Nephron (organoid): ENCODE results near the gene AMT.
A peak's percentile ranks its signal among the peaks of the same experiment; 100 is the strongest.

Experiments
- H3K27ac Mint-ChIP-seq, 3 experiments: 2 replicates each; pipeline ENCODE4 v1.8.0; 2020; ENCODE audit warnings: mixed read lengths in 3 of 3, mild to moderate bottlenecking in 2 of 3, moderate library complexity in 1 of 3
- H3K27me3 Mint-ChIP-seq: 2 replicates; pipeline ENCODE4 v1.8.0; 2021; ENCODE audit warnings: low read depth, mild to moderate bottlenecking, moderate library complexity, mixed read lengths
- H3K36me3 Mint-ChIP-seq: 2 replicates; pipeline ENCODE4 v1.8.0; 2020; ENCODE audit warnings: low read depth, mixed read lengths
- H3K4me1 Mint-ChIP-seq: 2 replicates; pipeline ENCODE4 v1.8.0; 2020; ENCODE audit warnings: mixed read lengths
- H3K4me3 Mint-ChIP-seq, 3 experiments: 2 replicates each; pipeline ENCODE4 v1.8.0; 2020; ENCODE audit warnings: mild to moderate bottlenecking in 3 of 3, mixed read lengths in 3 of 3, moderate library complexity in 2 of 3
- H3K9me3 Mint-ChIP-seq: 2 replicates; pipeline ENCODE4 v1.8.0; 2020; ENCODE audit warnings: mixed read lengths
- CTCF ChIP-seq, 3 experiments: fragments of 200-600 bp; sonication (generic); IDR thresholded peaks; one replicate each; pipeline ENCODE4 v1.5.0; 2021; ENCODE audit warnings: antibody characterized with exemption in 3 of 3; ENCODE audit not compliant: unreplicated experiment in 3 of 3

Gene AMT

GRCh38 chr3:49456466-49456865 lies 34.2 kb upstream of the AMT start:
- no peak overlapping the region for H3K4me3 Mint-ChIP-seq
- TF ChIP-seq CTCF (IDR thresholded peaks at IDR 0.05; ENCODE audit: unreplicated experiment in 3 of 3), result no peak
- H3K27ac Mint-ChIP-seq, result peak overlapping the region in 1 of 3 experiments; percentile 18
- H3K36me3 Mint-ChIP-seq, result no peaks in the 10 kb centered on the region
- peaks cover 53% of the 10 kb centered on the region for H3K4me1 Mint-ChIP-seq
- H3K27me3 Mint-ChIP-seq, result peaks cover 4% of the 10 kb centered on the region
- H3K9me3 Mint-ChIP-seq, result no peaks in the 10 kb centered on the region

GRCh38 chr3:49454898-49455681 lies 32.8 kb upstream of the AMT start:
- Mint-ChIP-seq H3K27me3 (peaks cover 4% of the 10 kb centered on the region), H3K36me3 (no peaks in the 10 kb centered on the region), H3K27ac (peak overlapping the region; percentile 53 to 88 (median 76)), H3K4me1 (peaks cover 43% of the 10 kb centered on the region), H3K9me3 (no peaks in the 10 kb centered on the region), H3K4me3 (no peak overlapping the region)
- no peak for TF ChIP-seq CTCF (IDR thresholded peaks at IDR 0.05; ENCODE audit: unreplicated experiment in 3 of 3)

DNA sequence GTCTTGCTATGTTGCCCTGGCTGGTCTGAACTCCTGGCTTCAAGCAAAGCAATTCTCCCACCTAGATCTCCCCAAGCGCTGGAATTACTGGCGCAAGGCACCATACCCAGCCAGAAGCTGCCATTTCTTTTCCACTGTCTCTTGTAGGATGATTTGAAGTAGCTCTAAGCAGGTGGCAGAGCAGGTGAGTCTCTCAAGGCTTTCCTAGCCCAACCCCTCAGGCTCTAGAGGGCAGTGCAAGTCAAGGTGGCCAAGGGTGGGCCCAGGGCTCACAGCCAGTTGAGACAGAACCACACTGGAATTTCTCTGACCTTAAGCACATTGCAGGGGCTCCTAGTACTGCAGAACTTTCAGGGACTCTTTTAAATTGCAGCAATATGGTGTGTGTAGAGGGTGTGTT lies 32.2 kb upstream of the AMT start:
- Mint-ChIP-seq H3K9me3 (no peaks in the 10 kb centered on the region), H3K4me3 (peak overlapping the region in 1 of 3 experiments; percentile 16), H3K27ac (peak overlapping the region; percentile 43 to 88 (median 76)), H3K4me1 (peaks cover 39% of the 10 kb centered on the region), H3K27me3 (peaks cover 4% of the 10 kb centered on the region), H3K36me3 (no peaks in the 10 kb centered on the region)
- peak in 1 of 3 experiments; percentile 44 for TF ChIP-seq CTCF (IDR thresholded peaks at IDR 0.05; ENCODE audit: unreplicated experiment in 3 of 3)

DNA sequence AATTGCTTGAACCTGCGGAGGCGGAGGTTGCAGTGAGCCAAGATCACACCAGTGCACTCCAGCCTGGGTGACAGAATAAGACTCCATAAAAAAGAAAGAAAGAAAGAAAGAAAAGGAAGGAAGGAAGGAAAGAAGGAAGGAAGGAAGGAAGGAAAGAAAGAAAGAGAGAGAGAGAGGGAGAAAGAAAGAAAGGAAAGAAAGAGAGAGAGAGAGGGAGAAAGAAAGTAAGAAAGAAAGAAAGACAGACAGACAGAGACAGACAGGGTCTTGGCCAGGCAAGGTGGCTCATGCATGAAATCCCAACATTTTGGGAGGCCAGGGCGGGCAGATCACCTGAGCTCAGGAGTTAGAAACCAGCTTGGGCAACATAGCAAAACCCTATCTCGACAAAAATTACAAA lies 31.3 kb upstream of the AMT start:
- Mint-ChIP-seq H3K4me1 (peaks cover 35% of the 10 kb centered on the region), H3K27ac (peak overlapping the region; percentile 23 to 90 (median 60)), H3K27me3 (no peaks in the 10 kb centered on the region), H3K36me3 (no peaks in the 10 kb centered on the region), H3K4me3 (peak overlapping the region in 1 of 3 experiments; percentile 10), H3K9me3 (no peaks in the 10 kb centered on the region)
- no peak for TF ChIP-seq CTCF (IDR thresholded peaks at IDR 0.05; ENCODE audit: unreplicated experiment in 3 of 3)

GRCh38 chr3:49445391-49445790 lies 23.1 kb upstream of the AMT start:
- no peaks in the 10 kb centered on the region for H3K9me3 Mint-ChIP-seq
- H3K27me3 Mint-ChIP-seq, result no peaks in the 10 kb centered on the region
- peaks cover 5% of the 10 kb centered on the region for H3K4me1 Mint-ChIP-seq
- H3K27ac Mint-ChIP-seq, result no peak overlapping the region
- no peak overlapping the region for H3K4me3 Mint-ChIP-seq
- no peak for TF ChIP-seq CTCF (IDR thresholded peaks at IDR 0.05; ENCODE audit: unreplicated experiment in 3 of 3)
- no peaks in the 10 kb centered on the region for H3K36me3 Mint-ChIP-seq

GRCh38 chr3:49434731-49435130 lies 12.5 kb upstream of the AMT start:
- Mint-ChIP-seq H3K36me3 (no peaks in the 10 kb centered on the region), H3K27me3 (no peaks in the 10 kb centered on the region), H3K4me1 (peaks cover 1% of the 10 kb centered on the region), H3K27ac (no peak overlapping the region), H3K9me3 (no peaks in the 10 kb centered on the region), H3K4me3 (no peak overlapping the region)
- TF ChIP-seq CTCF (IDR thresholded peaks at IDR 0.05; ENCODE audit: unreplicated experiment in 3 of 3), result no peak
